GM18520 (cell line): Measurements from ENCODE around the gene ZFHX3.

Experiments
- ATAC-seq: cut with Tn5 transposase; IDR thresholded peaks from one replicate; pipeline ENCODE4 v1.9.1; 2021; ENCODE audit not compliant: unreplicated experiment

The ZFHX3 gene

GRCh38 chr16:72936408-72936807 is 111.5 kb downstream of the ZFHX3 start:
- no peak for ATAC-seq

GRCh38 chr16:72935896-72936295 is 112.0 kb downstream of the ZFHX3 start:
- no peak for ATAC-seq

- ATAC-seq = no peak
Observed at GRCh38 chr16:72934636-72935403, 113.1 kb downstream of the ZFHX3 start.

GRCh38 chr16:72932677-72933335 is 115.1 kb downstream of the ZFHX3 start:
- ATAC-seq = no peak

- no peak for ATAC-seq
Observed at GRCh38 chr16:72932050-72932449, 115.9 kb downstream of the ZFHX3 start.

- ATAC-seq = no peak
Observed at GRCh38 chr16:72930396-72930795, 117.5 kb downstream of the ZFHX3 start.

GRCh38 chr16:72928090-72928981 is 119.6 kb downstream of the ZFHX3 start:
- ATAC-seq = no peak

- no peak for ATAC-seq
Observed at GRCh38 chr16:72927199-72928089, 120.5 kb downstream of the ZFHX3 start.

GRCh38 chr16:72926177-72927070 is 121.5 kb downstream of the ZFHX3 start:
- ATAC-seq = no peak

GRCh38 chr16:72925631-72925979 is 122.3 kb downstream of the ZFHX3 start:
- no peak for ATAC-seq

- no peak for ATAC-seq
Observed at GRCh38 chr16:72924927-72925630, 122.8 kb downstream of the ZFHX3 start.

GRCh38 chr16:72924537-72924926 is 123.4 kb downstream of the ZFHX3 start:
- no peak for ATAC-seq

GRCh38 chr16:72923757-72924156 is 124.2 kb downstream of the ZFHX3 start:
- no peak for ATAC-seq

GRCh38 chr16:72922714-72923113 is 125.2 kb downstream of the ZFHX3 start:
- ATAC-seq = no peak

- ATAC-seq = no peak
Observed at GRCh38 chr16:72921620-72922019, 126.3 kb downstream of the ZFHX3 start.

GRCh38 chr16:72921106-72921505 is 126.8 kb downstream of the ZFHX3 start:
- no peak for ATAC-seq

- no peak for ATAC-seq
Observed at GRCh38 chr16:72917051-72917450, 130.9 kb downstream of the ZFHX3 start.

- ATAC-seq = no peak
Observed at GRCh38 chr16:72915331-72915730, 132.6 kb downstream of the ZFHX3 start.

GRCh38 chr16:72913551-72913950 is 134.4 kb downstream of the ZFHX3 start:
- ATAC-seq = no peak
